Limb (tissue), 2 donors: ENCODE data around the gene ALDH1A3.

Experiments
- DNase-seq, 2 donors: peaks; one replicate each; pipeline ENCODE4 v3.0.0-alpha.2; 2016; ENCODE audit errors: extremely low spot score in 2 of 2

The ALDH1A3 gene

DNA sequence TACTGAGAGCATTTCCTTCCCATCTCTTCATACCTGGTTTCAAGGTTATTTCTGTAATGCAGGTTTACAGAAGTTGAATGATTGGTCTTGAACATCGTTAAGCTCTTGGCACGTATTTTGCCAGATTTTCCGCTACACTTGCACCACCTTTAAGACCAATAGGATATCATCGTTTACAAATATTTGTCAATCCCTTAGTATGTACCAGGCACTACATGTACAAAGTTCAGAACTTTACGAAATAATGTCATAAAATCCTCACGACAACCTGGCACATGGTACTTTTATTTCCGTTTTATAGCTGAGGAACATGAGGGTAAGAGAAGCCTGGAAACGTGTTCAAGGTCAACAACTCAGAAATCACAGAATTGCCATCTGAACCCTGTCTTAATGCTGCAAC lies 45.8 kb downstream of the ALDH1A3 start:
- DNase-seq = no peak

DNA sequence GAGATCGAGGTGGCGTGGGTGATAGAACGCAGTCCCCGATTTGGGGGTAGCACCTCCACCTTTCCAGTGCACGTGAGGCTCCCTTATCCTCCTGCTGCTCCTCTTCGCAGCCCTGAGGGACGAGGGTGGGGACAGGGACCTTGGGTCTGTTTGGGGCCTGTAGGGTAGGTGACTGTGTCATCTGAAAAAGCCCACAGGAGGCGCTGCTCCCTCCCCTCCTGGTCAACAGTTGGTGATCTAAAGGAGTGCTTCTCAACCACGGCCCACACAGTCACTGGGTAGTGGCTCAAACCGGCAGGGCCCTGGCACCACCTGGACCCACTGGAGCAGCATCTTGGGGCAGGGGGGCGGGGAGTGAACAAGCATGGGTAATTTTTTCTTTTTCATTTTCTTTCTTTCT lies 46.6 kb downstream of the ALDH1A3 start:
- DNase-seq = no peak

DNA sequence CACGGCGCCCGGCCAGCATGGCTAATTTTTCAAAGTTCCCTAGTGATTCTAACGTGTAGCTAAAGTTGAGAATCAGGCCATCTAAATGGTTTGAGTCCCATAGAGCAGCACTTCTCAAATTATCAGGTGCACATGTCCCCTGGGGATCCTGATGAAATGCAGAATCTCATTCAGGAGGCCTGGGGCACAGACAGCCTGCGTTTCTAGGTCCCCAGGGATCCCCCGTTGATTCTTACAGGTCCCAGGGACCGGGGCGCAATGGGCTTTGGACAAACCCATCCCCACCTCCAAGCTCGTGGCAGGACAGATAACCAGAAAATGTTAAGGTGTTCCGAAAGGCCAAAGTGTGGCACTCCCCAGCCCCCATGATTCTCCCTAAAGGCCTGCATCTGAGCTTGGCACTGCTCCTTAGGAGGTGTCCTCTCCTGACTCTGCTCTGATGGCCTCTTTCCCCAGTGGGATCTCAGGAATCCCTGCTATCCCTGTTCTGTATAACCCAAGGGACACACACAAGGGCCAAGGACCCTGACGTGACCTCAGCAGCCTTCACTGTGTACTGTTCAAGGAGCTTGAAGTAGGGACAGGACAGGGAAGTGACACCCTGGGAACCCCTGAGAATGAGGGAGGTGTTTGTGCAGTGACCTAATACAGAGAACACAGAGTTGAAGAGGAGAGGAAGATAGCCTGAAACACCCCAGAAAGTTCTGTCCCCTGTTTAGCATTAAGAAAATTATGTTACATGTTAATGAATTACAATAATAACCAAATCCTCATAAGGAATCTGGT lies 47.5 kb downstream of the ALDH1A3 start:
- DNase-seq = no peak

DNA sequence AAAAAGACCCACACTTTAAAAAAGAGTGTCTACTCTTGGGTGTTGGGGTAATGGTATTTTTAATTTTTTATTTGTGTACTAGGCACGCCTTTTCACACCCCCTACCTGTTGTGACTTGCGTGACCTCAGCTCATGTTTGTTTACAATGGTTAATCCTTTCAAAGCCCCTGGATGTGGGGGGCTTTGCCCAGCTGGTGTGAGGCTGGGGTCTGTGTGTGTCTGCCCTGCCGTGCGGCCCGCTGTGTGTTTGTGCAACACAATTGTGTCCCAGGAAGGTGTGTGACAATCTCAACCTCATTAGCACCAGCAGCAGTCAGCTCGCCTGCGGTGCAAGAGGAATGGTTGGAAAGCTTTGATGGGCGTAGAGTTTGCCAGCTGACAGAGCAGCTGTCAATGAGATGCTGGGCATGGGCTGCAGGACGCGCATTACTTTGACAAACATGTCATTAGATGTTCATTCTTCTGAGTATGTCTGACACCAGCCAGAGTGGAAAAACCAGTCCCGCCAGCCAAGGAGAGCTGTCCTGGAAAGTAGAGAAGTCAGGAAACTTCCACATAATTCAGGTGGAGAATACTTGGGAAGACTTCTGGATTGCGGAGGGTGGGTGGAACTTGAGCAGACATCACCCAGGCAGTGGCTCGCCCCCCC lies 49.1 kb downstream of the ALDH1A3 start:
- no peak for DNase-seq

DNA sequence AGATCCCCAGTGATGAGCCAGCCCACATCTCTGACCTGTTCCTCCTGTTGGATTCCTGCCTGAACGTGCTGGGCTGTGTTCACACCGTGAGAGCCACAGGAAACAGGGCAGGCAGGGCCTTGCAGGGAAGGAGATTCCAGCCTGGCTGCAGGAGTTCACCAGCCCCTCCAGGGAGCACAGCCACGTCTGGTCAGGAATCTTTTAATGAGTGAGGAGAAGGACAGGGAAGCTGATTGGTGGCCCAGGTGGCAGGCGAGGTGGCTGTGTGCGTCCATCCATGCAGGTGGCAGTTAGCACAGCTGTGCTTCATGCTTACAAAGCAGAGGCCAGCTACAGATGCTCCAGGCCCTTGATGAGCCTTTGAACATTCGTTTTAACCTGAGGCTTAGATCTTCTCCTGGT lies 50.0 kb downstream of the ALDH1A3 start:
- no peak for DNase-seq

DNA sequence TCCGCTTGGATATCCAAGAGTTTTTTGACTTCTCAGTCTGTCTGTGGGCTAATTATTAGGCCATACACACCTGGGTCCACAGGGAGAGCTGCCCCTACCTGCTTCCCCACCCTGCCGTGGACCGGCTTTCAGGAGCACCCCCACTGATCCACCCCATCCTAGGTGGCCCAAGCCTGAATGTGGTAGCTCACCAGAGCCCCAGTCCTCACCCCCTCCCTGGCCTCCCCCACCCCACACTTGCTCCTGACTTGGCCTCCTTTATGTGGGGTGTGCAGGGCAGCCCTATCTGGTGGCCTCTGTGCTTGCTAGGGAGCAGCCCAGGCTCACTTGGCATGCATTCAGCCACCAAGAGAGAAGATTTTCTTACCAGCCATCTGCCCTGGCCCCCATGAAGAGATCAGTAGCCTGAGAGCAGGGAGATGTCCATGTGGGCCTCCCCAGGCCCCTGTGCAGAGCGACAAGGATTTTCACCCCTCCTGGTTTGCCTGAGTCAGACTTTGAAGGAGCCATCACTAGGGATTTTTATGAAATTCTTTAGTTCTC lies 50.7 kb downstream of the ALDH1A3 start:
- DNase-seq = no peak

DNA sequence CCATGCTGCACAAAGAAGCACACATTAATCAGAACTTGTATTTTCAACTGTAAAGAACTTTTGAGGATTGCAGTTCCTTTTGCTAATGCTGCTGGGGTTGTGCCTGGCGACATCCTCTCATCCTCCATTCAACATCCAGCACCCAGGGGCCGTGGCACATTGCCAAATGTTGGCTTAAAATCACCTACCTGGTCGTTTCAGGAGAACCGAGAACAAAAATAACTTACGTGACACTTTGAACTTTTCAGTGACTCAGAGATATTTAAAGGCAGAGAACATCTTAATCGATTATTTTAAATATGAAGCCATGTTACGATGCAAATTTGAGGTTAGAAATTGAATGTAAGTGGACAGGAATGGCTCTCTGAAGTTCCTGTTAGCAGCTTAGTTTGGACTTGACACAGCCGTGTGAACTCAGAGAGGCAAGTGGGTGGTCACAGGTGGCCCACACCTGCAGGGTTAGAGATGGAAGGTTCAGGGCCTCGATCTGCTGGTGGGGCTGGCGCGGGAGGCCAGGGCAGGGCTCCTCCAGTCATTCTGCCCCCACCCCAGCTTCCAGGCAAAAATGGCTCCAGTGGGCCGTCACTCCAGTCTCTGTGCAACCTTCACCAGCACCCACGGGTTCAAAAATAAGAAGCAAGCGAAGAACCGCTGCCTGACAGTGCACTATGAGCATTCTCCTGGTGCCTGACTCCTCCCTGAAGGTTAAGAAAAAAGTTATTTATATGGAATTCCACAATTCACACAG lies 51.7 kb downstream of the ALDH1A3 start:
- no peak for DNase-seq

DNA sequence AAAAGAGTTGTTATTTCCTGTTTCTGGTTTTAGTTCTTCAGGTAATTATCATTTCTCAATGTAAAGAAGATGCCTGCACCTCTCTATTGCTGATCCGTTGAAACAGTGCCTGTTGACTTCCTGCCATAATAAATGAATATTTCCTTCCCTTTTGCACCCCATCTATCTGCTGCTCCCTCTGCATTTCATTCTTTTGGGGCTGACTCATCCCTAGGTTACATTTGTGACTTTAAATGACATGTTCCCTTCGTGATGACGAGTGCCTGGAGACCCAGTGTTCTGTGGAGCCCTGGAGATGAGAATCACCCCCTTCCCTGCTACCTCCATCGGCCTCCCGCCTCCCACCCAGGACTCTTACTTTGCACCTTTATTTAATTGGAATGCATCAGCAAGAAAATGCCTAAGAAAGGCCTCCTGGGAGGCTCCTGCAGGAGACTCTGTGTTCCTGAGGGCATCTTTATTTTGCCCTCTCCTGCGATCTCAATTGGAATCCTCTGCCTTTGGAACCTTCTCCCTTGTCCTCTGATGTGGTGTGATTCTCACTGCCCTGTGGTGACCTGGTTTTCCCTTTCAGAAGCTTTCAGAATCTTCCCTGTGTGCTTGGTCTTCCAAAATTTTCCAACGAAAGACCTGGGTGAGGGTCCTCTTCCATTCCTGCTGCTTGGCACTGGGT lies 53.2 kb downstream of the ALDH1A3 start:
- DNase-seq = no peak

DNA sequence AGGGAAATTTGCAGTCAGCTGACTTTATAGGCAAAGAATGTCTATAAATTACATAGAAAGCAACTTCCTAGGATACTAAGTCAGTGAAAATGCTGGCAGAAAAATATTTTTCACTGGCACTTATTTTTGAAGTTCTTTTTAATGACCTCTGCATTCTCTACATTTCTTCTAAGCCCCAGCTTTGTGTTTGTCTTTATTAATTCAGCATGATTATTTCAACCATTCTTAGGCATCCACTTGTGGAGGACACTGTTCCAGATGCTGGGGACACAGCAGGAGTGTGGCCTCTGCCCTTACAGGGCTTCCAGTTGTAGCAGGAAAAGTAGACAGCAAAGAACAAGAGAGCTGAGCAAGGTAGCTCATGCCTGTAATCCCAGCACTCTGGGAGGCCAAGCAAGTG lies 54.5 kb downstream of the ALDH1A3 start:
- no peak for DNase-seq

DNA sequence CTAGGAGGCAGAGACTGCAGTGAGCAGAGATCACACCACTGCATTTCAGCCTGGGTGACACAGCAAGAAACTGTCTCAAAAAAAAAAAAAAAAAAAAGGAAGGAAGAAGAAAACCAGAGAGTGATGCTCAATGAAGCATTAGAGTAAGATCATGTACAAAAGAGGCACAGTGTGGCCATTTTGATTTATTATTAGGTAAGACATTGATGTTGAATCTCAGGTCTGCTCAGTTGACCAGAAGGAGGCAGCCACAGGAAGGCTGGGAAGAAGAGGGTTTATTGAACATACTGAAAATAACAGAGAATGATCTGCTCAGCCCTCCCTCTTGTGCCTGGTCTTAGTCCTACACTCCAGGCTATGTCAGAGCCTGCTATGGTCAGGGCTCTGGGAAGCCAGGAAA lies 55.1 kb downstream of the ALDH1A3 start:
- DNase-seq = no peak

DNA sequence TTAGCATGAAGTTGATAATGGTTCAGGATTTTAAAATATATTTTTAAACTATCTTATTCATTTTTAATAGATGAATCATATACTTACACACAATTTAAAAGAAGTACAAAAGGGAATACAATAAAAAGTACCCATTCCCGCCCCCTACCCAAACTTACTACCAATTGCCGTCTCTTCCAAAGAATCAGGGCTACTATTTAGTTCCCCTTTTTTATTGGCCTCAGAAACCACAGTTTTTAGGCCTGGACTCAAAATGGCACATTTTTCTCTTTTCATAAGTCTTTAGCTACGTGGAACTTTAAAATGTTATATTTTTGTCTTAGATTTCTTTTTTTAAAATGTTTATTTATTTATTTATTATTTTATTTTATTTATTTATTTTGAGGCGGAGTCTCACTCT lies 57.5 kb downstream of the ALDH1A3 start:
- no peak for DNase-seq

DNA sequence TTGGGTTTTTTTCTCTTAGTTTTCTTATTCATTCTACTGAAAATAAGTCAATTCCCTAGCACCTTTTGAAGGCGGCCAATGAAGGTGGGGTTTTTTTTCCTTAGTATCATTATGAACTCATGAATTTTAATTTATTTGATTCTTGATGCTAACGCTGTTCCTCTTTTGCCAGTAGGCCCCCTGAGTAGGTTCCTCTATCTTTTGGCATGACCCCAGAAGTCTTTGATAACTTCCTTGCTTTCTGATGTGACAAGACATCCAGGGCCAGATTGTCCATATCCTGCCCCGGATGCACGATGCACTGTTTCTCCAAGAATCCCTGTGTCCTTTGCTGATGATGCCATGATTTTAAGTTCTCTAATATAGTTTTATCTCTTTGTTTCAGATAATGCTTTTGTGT lies 60.2 kb downstream of the ALDH1A3 start:
- DNase-seq = no peak

DNA sequence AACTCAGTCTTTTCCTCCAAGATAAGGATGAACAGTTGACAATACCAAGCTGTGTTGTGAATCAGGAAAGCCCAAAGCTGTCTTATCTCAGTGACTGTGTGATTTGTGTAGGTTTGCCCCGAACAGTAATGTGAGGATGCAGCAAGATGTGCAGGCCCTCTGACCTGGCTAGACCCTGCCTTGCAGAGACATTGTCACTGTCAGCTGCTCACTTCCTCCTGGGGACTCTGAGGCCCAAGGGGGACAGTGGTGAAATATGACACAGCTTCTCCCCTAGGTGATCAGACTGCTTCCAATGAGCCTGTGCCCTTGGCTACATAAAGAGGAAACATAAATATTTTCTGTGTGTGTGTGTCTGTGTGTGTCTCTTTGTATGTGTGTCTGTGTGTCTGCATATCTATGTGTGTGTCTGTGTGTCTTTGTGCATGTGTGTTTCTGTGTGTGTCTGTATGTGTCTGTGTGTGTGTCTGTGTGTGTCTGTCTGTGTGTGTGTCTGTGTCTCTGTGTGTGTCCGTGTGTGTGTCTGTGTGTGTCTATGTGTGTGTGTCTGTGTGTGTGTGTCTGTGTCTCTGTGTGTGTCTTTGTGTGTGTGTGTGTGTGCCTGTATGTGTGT lies 61.2 kb downstream of the ALDH1A3 start:
- DNase-seq = no peak

DNA sequence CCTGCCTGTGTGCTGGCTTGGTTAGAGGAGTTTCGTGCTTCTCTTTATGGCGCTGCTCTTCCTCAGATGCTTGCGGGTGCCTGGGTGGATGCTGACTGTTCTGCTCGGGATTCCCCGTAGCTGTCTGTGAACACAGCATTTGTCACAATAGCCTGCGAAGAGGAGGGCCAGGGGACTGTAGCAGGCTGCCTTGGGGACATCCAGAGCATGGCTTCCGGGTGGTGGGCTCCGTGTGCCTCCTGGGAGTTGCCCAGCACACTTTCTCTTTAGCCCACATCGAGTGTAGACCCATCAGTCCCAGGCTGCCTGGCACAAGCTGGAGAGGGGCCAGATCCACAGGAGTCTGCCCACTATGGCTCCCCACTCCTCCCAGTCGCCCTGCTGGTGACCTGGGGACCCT lies 61.9 kb downstream of the ALDH1A3 start:
- no peak for DNase-seq

DNA sequence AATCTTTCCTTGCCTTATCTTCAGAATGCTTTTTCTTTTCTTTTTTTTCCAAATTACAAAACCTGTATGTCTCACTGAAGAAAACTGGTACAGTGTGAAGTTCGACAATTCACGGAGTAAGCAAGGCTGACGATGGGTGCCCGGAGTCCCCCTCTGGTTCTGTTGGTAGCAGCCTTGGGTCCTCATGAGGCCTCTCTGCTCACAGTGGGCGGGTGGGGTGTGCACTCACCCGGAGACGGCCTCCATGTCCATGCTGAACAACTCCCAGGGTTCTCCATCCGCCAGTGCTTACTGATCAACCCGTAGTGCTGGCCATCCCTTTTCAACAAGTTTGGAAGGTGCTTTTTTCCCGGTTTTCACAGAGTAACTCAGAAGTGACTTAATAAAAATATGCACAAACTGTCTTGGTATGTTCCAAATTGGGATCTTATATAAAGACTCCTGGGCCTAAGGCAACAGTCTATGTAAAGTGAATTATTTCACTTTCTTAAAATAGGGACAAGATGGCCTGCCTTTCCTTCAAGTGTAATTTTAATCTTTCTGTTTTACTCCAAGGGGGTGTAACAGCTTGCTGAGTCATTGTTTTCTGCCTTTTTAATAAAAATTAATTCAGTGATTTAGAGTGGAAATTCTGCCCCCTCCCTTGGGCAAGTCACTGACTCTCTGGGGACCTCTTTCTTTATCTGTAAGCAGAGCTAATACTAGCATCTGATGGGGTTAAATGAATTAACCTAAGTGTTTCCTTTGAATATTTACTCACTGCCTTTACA lies 63.2 kb downstream of the ALDH1A3 start:
- DNase-seq = no peak

DNA sequence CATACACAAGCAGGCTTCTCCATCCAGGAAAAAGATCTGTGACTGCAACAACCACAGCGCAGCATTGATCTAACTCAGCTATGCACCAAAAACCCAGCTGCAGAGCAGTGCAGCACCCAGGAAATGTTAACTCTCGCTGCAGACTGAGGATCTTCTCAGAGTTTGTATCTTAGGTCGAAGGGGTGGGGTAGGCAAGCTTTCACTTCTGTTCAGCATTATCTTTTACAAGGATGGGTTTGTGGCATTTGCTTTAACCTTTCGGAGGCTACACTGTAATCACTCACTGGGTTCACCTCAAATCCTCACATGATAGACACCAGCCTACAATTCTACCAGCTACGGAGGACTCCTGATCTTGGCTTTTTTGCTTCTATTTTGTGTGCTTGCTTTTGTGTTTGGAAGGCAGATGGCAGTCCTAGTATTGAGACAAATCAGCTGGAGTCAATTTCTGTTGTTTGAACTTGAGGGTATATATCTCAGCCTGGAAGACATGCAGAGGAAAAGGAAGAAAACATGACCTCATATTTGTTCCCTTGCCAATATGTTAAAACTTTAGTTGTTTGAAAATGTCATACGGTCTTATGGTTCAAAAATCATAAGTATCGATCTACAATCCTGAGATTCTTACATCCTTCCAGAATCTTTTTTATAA lies 64.7 kb downstream of the ALDH1A3 start:
- DNase-seq = peak in 1 of 2 donors; percentile 4

DNA sequence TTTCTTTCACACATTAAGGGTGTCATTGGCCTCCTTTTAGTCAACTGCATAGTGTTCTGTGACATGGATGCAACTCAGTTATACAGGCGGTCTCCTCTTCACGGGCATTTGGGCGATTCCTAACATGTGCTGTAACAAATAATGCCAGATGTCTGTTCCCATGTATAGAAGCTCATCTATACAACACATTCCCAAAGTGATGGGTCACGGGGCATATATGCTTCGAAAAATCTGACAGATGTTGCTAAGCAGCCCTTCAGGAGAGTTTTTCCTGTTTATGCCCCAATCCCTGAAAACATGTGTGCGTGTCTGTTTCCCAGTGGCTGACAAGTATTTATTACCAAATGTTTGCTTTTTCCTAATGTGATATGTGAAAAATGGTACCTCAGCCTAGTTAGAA lies 65.4 kb downstream of the ALDH1A3 start:
- peak in 1 of 2 donors; percentile 37 for DNase-seq

DNA sequence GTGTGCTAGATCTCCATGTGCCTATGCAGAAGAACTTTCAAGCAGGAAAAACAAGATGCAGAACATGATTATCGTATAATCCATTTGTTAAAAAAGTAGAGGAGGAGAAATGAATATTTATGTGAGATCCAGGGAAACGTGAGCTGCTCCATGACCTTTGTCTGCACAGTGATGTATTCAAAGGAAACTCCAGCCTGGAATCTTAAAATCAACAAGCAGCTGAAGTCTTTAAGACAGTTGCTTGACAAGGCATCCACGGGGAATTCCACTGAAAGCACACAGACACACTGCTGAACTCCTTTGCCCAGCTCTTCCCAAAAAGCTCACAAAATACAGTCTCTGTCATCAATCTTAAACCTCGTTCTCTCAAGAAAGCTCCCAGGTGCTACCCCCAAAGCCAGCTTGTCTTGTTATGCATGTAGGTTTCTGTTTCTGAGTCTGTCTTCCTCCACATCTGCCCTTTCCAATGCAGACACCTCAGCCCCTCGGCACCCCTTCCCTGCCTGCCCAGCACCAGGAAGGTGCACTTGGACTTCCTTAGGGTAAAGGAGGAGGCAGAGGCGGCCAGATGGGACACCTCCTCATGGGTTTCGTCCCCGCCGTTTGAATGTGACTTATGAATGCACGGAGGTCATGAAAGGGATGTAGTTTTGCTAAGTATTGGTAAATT lies 68.3 kb downstream of the ALDH1A3 start:
- peak in 1 of 2 donors; percentile 21 for DNase-seq

DNA sequence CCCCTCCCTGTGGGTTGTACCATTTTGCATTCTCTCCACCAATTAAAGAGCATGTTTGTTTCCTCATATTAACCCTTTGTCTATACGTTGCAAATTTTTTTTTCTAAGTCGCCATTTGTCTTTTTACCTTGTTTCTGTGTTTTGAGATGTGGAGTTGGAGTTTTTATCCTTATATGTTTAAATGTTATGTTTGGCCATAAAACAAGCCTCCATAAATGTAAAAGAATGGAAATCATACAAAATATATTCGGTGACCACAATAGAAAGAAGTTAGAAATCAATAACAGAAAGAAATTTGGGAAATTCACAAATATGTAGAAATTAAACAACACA lies 68.8 kb downstream of the ALDH1A3 start:
- DNase-seq = no peak

DNA sequence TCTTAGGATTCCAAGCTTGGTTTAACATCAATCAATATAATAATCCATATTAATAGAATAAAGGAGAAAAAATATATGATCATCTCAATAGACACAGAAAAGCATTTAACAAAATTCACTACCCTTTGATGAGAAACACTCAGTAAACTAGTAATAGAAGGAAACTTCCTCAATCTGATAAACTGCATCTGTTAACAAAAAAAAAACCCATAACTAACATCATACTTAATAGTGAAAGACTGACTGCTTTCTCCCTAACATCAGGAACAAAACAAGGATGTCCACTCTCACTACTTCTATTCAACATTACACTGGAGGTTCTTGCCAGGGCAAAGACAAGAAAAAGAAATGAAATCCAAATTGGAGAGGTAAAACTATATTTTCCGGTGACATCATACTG lies 70.1 kb downstream of the ALDH1A3 start:
- DNase-seq = no peak
